Measurements from ENCODE around the gene RGS19.

GRCh38 chr20:64108731-64109681, 29.7 kb upstream of the RGS19 start:
- TF ChIP-seq CTCF (IDR thresholded peaks at IDR 0.05), result no peak
- no peak for TF ChIP-seq POLR2A (IDR thresholded peaks at IDR 0.05)
